HepG2 (cell line): ENCODE measurements around the gene DCUN1D2. TPM values are rescaled to one million over a fixed set of nuclear protein-coding genes. Genes with fewer than 3 reads are reported as not detected.

ENCODE experiments used
- ATAC-seq: fragments of 200-7000 bp; cut with Tn5 transposase; 3 replicates; pipeline ENCODE4 v1.9.1; 2020; ENCODE audit warnings: mild to moderate bottlenecking, moderate library complexity
- BruUV-seq: library from RNA; stranded (reverse); fragments of 400-500 nt; replicated peaks from 2 replicates; lab custom pipeline; 2021; lab: Mats Ljungman, UMichigan
- CTCF ChIA-PET: fragments of 300-600 bp; formaldehyde crosslinking; extraction: SDS; loops from one replicate; lab custom pipeline; 2021; ENCODE audit warnings: low total read pairs, inconsistent platforms, low intra/inter-chr PET ratio; lab: Yijun Ruan, JAX
- POLR2A ChIA-PET: fragments of 350-600 bp; sonication (Branson Sonifier 250); formaldehyde crosslinking; loops from one replicate; lab custom pipeline; 2020; ENCODE audit warnings: antibody characterized with exemption, inconsistent platforms; lab: Yijun Ruan, JAX
- DNase-seq: peaks from one replicate; pipeline ENCODE4 v3.0.0-alpha.2; 2015; ENCODE audit warnings: low spot score
- FAIRE-seq: peaks from 3 replicates; lab custom pipeline; 2011; peaks lifted over from hg19 to GRCh38; lab: Jason Lieb, UNC
- H2AFZ ChIP-seq: one replicate; pipeline ENCODE4 v1.6.1; 2011; ENCODE audit warnings: low read length, inconsistent platforms
- H3K27ac ChIP-seq: fragments of 300-600 bp; 3 replicates; pipeline ENCODE4 v1.8.0; 2011; ENCODE audit warnings: mixed run types, mild to moderate bottlenecking, mixed read lengths, low read length, inconsistent platforms; ENCODE audit not compliant: insufficient read depth; ENCODE audit errors: extremely low read length
- H3K27me3 ChIP-seq, 2 experiments: fragments of 200-600 bp in 1 of 2; 2 replicates in 1 of 2; 3 replicates in 1 of 2; pipeline versions ENCODE4 v1.6.0 to v1.8.0; 2011; ENCODE audit warnings: low read length in 2 of 2, mild to moderate bottlenecking in 2 of 2, moderate library complexity in 2 of 2, inconsistent platforms in 1 of 2; ENCODE audit not compliant: insufficient read depth in 2 of 2, control insufficient read depth in 1 of 2
- H3K36me3 ChIP-seq, 2 experiments: fragments of 200-600 bp in 1 of 2; replicated peaks in 1 of 2; 2 replicates in 1 of 2; 3 replicates in 1 of 2; pipeline versions ENCODE4 v1.5.1 to v1.8.0; 2011; ENCODE audit warnings: low read length in 2 of 2, inconsistent platforms in 1 of 2; ENCODE audit not compliant: insufficient read depth in 2 of 2, control insufficient read depth in 1 of 2
- H3K4me1 ChIP-seq: 2 replicates; pipeline ENCODE4 v1.5.1; 2012; ENCODE audit warnings: low read length, inconsistent platforms; ENCODE audit not compliant: insufficient read depth
- H3K4me2 ChIP-seq: 2 replicates; pipeline ENCODE4 v1.6.0; 2011; ENCODE audit warnings: low read depth, low read length, inconsistent platforms
- H3K4me3 ChIP-seq, 3 experiments: fragments of 200-600 bp in 1 of 3; sonication (generic), shearing (Covaris generic) in 1 of 3; replicated peaks in 1 of 3; 2 replicates each; pipeline ENCODE4 v1.5.1; 2011 to 2016; ENCODE audit warnings: low read length in 3 of 3, inconsistent platforms in 2 of 3, low read depth in 2 of 3, mild to moderate bottlenecking in 2 of 3, control low read depth in 1 of 3, mixed read lengths in 1 of 3; ENCODE audit not compliant: insufficient read depth in 1 of 3
- H3K79me2 ChIP-seq: one replicate; pipeline ENCODE4 v1.6.1; 2011; ENCODE audit warnings: low read length, inconsistent platforms; ENCODE audit not compliant: insufficient read depth
- H3K9ac ChIP-seq: 2 replicates; pipeline ENCODE4 v1.6.0; 2011; ENCODE audit warnings: mild to moderate bottlenecking, low read depth, low read length, inconsistent platforms; ENCODE audit not compliant: insufficient read depth
- H3K9me3 ChIP-seq: 2 replicates; pipeline ENCODE4 v1.5.1; 2012; ENCODE audit warnings: mild to moderate bottlenecking, low read length
- H4K20me1 ChIP-seq: 2 replicates; pipeline ENCODE4 v1.6.0; 2011; ENCODE audit warnings: inconsistent platforms, mild to moderate bottlenecking, low read length, moderate library complexity; ENCODE audit not compliant: insufficient read depth
- BCL6 ChIP-seq: IDR thresholded peaks from 2 replicates; pipeline ENCODE4 v1.6.1; 2016; ENCODE audit warnings: missing genetic modification reagents, missing compliant biosample characterization
- DNMT3B ChIP-seq: conservative IDR thresholded peaks from 2 replicates; pipeline ENCODE4 v1.6.1; 2016; ENCODE audit warnings: missing biosample characterization, control low read depth
- HMGA1 ChIP-seq: sonication (generic); formaldehyde crosslinking; conservative IDR thresholded peaks from 2 replicates; pipeline ENCODE4 v1.4.0; 2020; ENCODE audit warnings: missing genetic modification reagents
- PLSCR1 ChIP-seq: sonication (generic); formaldehyde crosslinking; IDR thresholded peaks from 2 replicates; pipeline ENCODE4 v1.5.0; 2020; ENCODE audit warnings: missing genetic modification reagents, mild to moderate bottlenecking, borderline replicate concordance
- PRDM10 ChIP-seq: sonication (generic); formaldehyde crosslinking; IDR thresholded peaks from 2 replicates; pipeline ENCODE4 v1.4.0; 2020; ENCODE audit warnings: low read depth, missing genetic modification reagents
- ZBTB38 ChIP-seq: sonication (generic); formaldehyde crosslinking; IDR thresholded peaks from 2 replicates; pipeline ENCODE4 v1.5.1; 2020; ENCODE audit warnings: mild to moderate bottlenecking, missing genetic modification reagents
- ZBTB44 ChIP-seq: sonication (generic); formaldehyde crosslinking; IDR thresholded peaks from 2 replicates; pipeline ENCODE4 v1.4.0; 2020; ENCODE audit warnings: missing genetic modification reagents
- ZMYM4 ChIP-seq: sonication (generic); formaldehyde crosslinking; IDR thresholded peaks from 2 replicates; pipeline ENCODE4 v1.8.1; 2023; ENCODE audit warnings: mild to moderate bottlenecking, missing genetic modification reagents
- ZNF20 ChIP-seq: sonication (generic); formaldehyde crosslinking; IDR thresholded peaks from 2 replicates; pipeline ENCODE4 v1.4.0; 2020; ENCODE audit warnings: mild to moderate bottlenecking, moderate library complexity, missing genetic modification reagents
- ZNF274 ChIP-seq: sonication (generic); formaldehyde crosslinking; IDR thresholded peaks from 2 replicates; pipeline ENCODE4 v1.5.1; 2020; ENCODE audit warnings: mild to moderate bottlenecking, missing genetic modification reagents
- ZNF350 ChIP-seq: sonication (generic); formaldehyde crosslinking; IDR thresholded peaks from 2 replicates; pipeline ENCODE4 v1.4.0; 2020; ENCODE audit warnings: mild to moderate bottlenecking, low read depth, missing genetic modification reagents, borderline replicate concordance
- WGBS: methylation state at CpG from one replicate; pipeline ENCODE4 v1.1.6; 2017; ENCODE audit warnings: low lambda C conversion rate; 5-methylcytosine and 5-hydroxymethylcytosine counted together
- in situ Hi-C: cut with HindIII; loops from 2 replicates; pipeline ENCODE4 v1.10.0; 2017; ENCODE audit warnings: low pct_unique_long_range_greater_than_20kb; ENCODE audit not compliant: extremely low pct_ligation_motif_present
- intact Hi-C: fragments of 100-400 bp; cut with micrococcal nuclease; formaldehyde crosslinking; loops from one replicate; pipeline ENCODE4 v1.10.0; 2022; ENCODE audit not compliant: unreplicated experiment
- polyA plus RNA-seq, 8 experiments: library from polyadenylated mRNA; depleted of rRNA in 3 of 8; stranded (reverse) in 7 of 8; unstranded in 1 of 8; fragments of >200 nt; fragmentation: Illumina TruSeq in 4 of 8; extraction: Trizol in 4 of 8; gene quantifications; 2 replicates each; pipeline versions ENCODE4 v1.2.1 to v1.2.3, GENCODE V29; 2011 to 2016; ENCODE audit warnings: low read depth in 4 of 8, missing spikeins in 1 of 8, mixed read lengths in 1 of 8; ENCODE audit not compliant: insufficient read depth in 1 of 8
- total RNA-seq, 5 experiments: library from RNA; depleted of rRNA; stranded (reverse); fragments of >200 nt; fragmentation: Illumina TruSeq; extraction: Trizol; gene quantifications; 2 replicates each; pipeline ENCODE4 v1.2.3, GENCODE V29; 2016; ENCODE audit warnings: low read depth in 1 of 5

The DCUN1D2 gene
- total and polyA plus RNA-seq, 2 of the 13 experiments (the other 11 are each of a cell fraction or from before 2014, with no cell fraction given), result 9.1 to 9.6 TPM

GRCh38 chr13:113495494-113496210 lies 5.1 kb upstream of the DCUN1D2 start:
- WGBS, result 95% methylated on average over 26 of the region's 26 CpGs
- H3K27me3 ChIP-seq, result no peaks in the 10 kb centered on the region
- BruUV-seq, result no TSS peak
- no peaks in the 10 kb centered on the region for H3K9me3 ChIP-seq
- H3K79me2 ChIP-seq, result peaks cover 48% of the 10 kb centered on the region
- no peak for ATAC-seq
- POLR2A ChIA-PET, result no interaction called here
- H3K4me2 ChIP-seq, result no peak overlapping the region
- intact Hi-C loops (no loop called here), in situ Hi-C loops (no loop called here)
- peaks cover 20 to 57% of the 10 kb centered on the region in 2 experiments for H3K36me3 ChIP-seq
- H3K27ac ChIP-seq, result no peak overlapping the region
- no peak overlapping the region for H3K9ac ChIP-seq
- H3K4me3 ChIP-seq, result no peak overlapping the region
- H2AFZ ChIP-seq, result no peak overlapping the region
- TF ChIP-seq BCL6 (no peak), ZNF20 (CRISPR knock-in tag) (no peak), ZNF350 (CRISPR knock-in tag) (0 out of 2 replicates have a peak, but pooled peaks have one; percentile 27), HMGA1 (CRISPR knock-in tag) (no peak), ZNF274 (no peak), PRDM10 (CRISPR knock-in tag) (no peak), PLSCR1 (no peak), DNMT3B (CRISPR knock-in tag) (no peak), ZBTB44 (CRISPR knock-in tag) (no peak), ZMYM4 (CRISPR knock-in tag) (no peak), ZBTB38 (CRISPR knock-in tag) (0 out of 2 replicates have a peak, but pooled peaks have one; percentile 32)
- FAIRE-seq, result no peak
- peaks cover 53% of the 10 kb centered on the region for H3K4me1 ChIP-seq
- peaks cover 14% of the 10 kb centered on the region; the same call in 1 of the 2 replicates for H4K20me1 ChIP-seq
- CTCF ChIA-PET, result no interaction called here
- DNase-seq, result no peak
